HK-2 (cell line): ENCODE data around the gene CPPED1.
"Not testable (repeated sequence)": the region's sequence is repeated elsewhere in the genome, so short reads cannot be mapped to it uniquely, and the experiment has no call there.

Source experiments
- DNase-seq: peaks from one replicate; pipeline ENCODE4 v3.0.0-alpha.2; 2018; ENCODE audit not compliant: unreplicated experiment

Gene CPPED1

GRCh38 chr16:12766853-12767252 lies 36.8 kb downstream of the CPPED1 start:
- DNase-seq = no peak

- not testable (repeated sequence) for DNase-seq
These were observed 37.5 kb downstream of the CPPED1 start for GRCh38 chr16:12766208-12766607.

- DNase-seq = no peak
These were observed 38.7 kb downstream of the CPPED1 start for GRCh38 chr16:12764813-12765488.

- DNase-seq = no peak
These were observed 40.2 kb downstream of the CPPED1 start for GRCh38 chr16:12763517-12763916.

GRCh38 chr16:12760819-12761611 lies 42.7 kb downstream of the CPPED1 start:
- DNase-seq = no peak

GRCh38 chr16:12758670-12759558 lies 44.8 kb downstream of the CPPED1 start:
- no peak for DNase-seq

- DNase-seq = no peak
These were observed 45.5 kb downstream of the CPPED1 start for GRCh38 chr16:12758031-12758669.

GRCh38 chr16:12757546-12757945 lies 46.1 kb downstream of the CPPED1 start:
- no peak for DNase-seq

GRCh38 chr16:12754824-12755543 lies 48.7 kb downstream of the CPPED1 start:
- DNase-seq = no peak

- no peak for DNase-seq
These were observed 50.3 kb downstream of the CPPED1 start for GRCh38 chr16:12753203-12754023.

GRCh38 chr16:12752159-12752558 lies 51.5 kb downstream of the CPPED1 start:
- DNase-seq = no peak

GRCh38 chr16:12750554-12750918 lies 53.2 kb downstream of the CPPED1 start:
- no peak for DNase-seq

- no peak for DNase-seq
These were observed 54.6 kb downstream of the CPPED1 start for GRCh38 chr16:12749076-12749475.

GRCh38 chr16:12747827-12748226 lies 55.9 kb downstream of the CPPED1 start:
- no peak for DNase-seq

GRCh38 chr16:12747261-12747660 lies 56.4 kb downstream of the CPPED1 start:
- no peak for DNase-seq

- DNase-seq = no peak
These were observed 58.8 kb downstream of the CPPED1 start for GRCh38 chr16:12744860-12745259.

- DNase-seq = no peak
These were observed 60.9 kb downstream of the CPPED1 start for GRCh38 chr16:12742741-12743140.

- DNase-seq = no peak
These were observed 62.6 kb downstream of the CPPED1 start for GRCh38 chr16:12740986-12741610.

- no peak for DNase-seq
These were observed 63.9 kb downstream of the CPPED1 start for GRCh38 chr16:12739738-12740137.

- no peak for DNase-seq
These were observed 66.1 kb downstream of the CPPED1 start for GRCh38 chr16:12737563-12737962.
